ENCODE data around the gene CSGALNACT2. TPM values are rescaled to one million over a fixed set of nuclear protein-coding genes. Genes with fewer than 3 reads are reported as not detected.

Gene CSGALNACT2
- total and polyA plus RNA-seq, 7 experiments from 2014 or later: 19.0 to 57.5 (median 50.4) TPM

- ATAC-seq: no peak
- Mint-ChIP-seq H3K27me3 (no peaks in the 10 kb centered on the region), H3K4me1 (peaks cover 19 to 78% (median 21%) of the 10 kb centered on the region in 7 donors), H3K36me3 (no peaks in the 10 kb centered on the region), H3K9me3 (no peaks in the 10 kb centered on the region), H3K27ac (peak overlapping the region in 1 of 9 donors; percentile 25), H3K4me3 (no peak overlapping the region)
- H3K4me1 ChIP-seq (ENCODE audit: control insufficient read depth in 2 of 2, insufficient read depth in 2 of 2, low read length in 2 of 2): peaks cover 13 to 15% of the 10 kb centered on the region in 2 donors
- intact Hi-C loops (cut with micrococcal nuclease): loop anchor here (5.0 kb wide), 2 partner anchors 79 to 486 kb away; partner anchors contain the start of gene ZNF33B (in 1 of the 2)
- CTCF ChIA-PET: no interaction called here
- H3K27me3 ChIP-seq (ENCODE audit: control insufficient read depth in 2 of 2, insufficient read depth in 2 of 2, low read length in 2 of 2): no peaks in the 10 kb centered on the region
- H3K36me3 ChIP-seq (ENCODE audit: control insufficient read depth in 2 of 3, insufficient read depth in 3 of 3, low read length in 3 of 3): no peaks in the 10 kb centered on the region
- DNase-seq: peak in 1 of 9 donors; percentile 13
- POLR2A ChIA-PET: interaction anchor here (3.9 kb wide), 1 partner anchor 15 kb away, joined by 46 read pairs; the partner anchor contains the start of gene CSGALNACT2
- no peaks in the 10 kb centered on the region for H3K9me3 ChIP-seq (ENCODE audit: control insufficient read depth in 2 of 3, low read length in 3 of 3)
- no peak overlapping the region for H3K4me3 ChIP-seq (ENCODE audit: low read length)
- no peak overlapping the region for H3K27ac ChIP-seq (ENCODE audit: low read depth, low read length)
Measured at GRCh38 chr10:43123361-43124093, 14.7 kb upstream of the CSGALNACT2 start.

DNA sequence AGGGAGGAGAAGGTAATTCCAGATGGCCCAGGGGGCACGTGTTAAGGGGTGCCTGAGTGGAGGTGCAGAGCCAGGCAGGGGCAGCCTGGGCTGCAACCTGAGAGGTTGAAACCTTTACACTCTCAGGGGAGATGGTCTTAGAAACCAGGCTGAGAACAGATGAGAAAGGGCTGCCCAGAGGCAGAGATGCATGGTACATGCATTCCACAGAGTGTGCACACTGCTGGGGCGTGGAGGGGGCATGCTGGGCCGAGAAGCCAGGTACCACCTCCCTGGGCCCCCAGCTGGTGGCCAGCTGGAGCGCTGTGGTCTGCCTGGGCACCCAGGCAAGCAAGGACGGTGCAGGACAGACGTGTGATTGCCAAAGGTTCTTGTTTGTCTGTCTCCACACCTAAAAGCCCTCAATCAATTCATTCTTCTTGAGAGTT is 14.1 kb upstream of the CSGALNACT2 start:
- no peaks in the 10 kb centered on the region for H3K9me3 Mint-ChIP-seq
- H3K4me3 Mint-ChIP-seq: no peak overlapping the region
- no peaks in the 10 kb centered on the region for H3K36me3 Mint-ChIP-seq
- ChIA-PET POLR2A (no interaction called here), CTCF (no interaction called here)
- peak overlapping the region in 1 of 9 donors; percentile 25 for H3K27ac Mint-ChIP-seq
- no peak overlapping the region for H3K4me3 ChIP-seq (ENCODE audit: low read length)
- peaks cover 18 to 79% (median 21%) of the 10 kb centered on the region in 7 donors for H3K4me1 Mint-ChIP-seq
- ATAC-seq: no peak
- no peaks in the 10 kb centered on the region for H3K27me3 Mint-ChIP-seq
- H3K4me1 ChIP-seq (ENCODE audit: control insufficient read depth in 2 of 2, insufficient read depth in 2 of 2, low read length in 2 of 2): peaks cover 13 to 15% of the 10 kb centered on the region in 2 donors
- no peak overlapping the region for H3K27ac ChIP-seq (ENCODE audit: low read depth, low read length)
- peak in 1 of 9 donors; percentile 17 for DNase-seq
- H3K36me3 ChIP-seq (ENCODE audit: control insufficient read depth in 2 of 3, insufficient read depth in 3 of 3, low read length in 3 of 3): no peaks in the 10 kb centered on the region
- no peaks in the 10 kb centered on the region for H3K27me3 ChIP-seq (ENCODE audit: control insufficient read depth in 2 of 2, insufficient read depth in 2 of 2, low read length in 2 of 2)
- intact Hi-C loops (cut with micrococcal nuclease): loop anchor here (5.0 kb wide), 2 partner anchors 78 to 487 kb away; partner anchors contain the start of gene ZNF33B (in 1 of the 2)
- no peaks in the 10 kb centered on the region for H3K9me3 ChIP-seq (ENCODE audit: control insufficient read depth in 2 of 3, low read length in 3 of 3)

GRCh38 chr10:43124574-43125273 is 13.5 kb upstream of the CSGALNACT2 start:
- H3K4me1 Mint-ChIP-seq: peaks cover 18 to 83% (median 21%) of the 10 kb centered on the region in 7 donors
- no peaks in the 10 kb centered on the region for H3K9me3 Mint-ChIP-seq
- intact Hi-C loops (cut with micrococcal nuclease): loop anchor here (5.0 kb wide), 2 partner anchors 78 to 487 kb away; partner anchors contain the start of gene ZNF33B (in 1 of the 2)
- H3K4me1 ChIP-seq (ENCODE audit: control insufficient read depth in 2 of 2, insufficient read depth in 2 of 2, low read length in 2 of 2): peaks cover 13 to 15% of the 10 kb centered on the region in 2 donors
- H3K27me3 Mint-ChIP-seq: no peaks in the 10 kb centered on the region
- ChIA-PET POLR2A (no interaction called here), CTCF (no interaction called here)
- no peak overlapping the region for H3K27ac ChIP-seq (ENCODE audit: low read depth, low read length)
- H3K27me3 ChIP-seq (ENCODE audit: control insufficient read depth in 2 of 2, insufficient read depth in 2 of 2, low read length in 2 of 2): no peaks in the 10 kb centered on the region
- H3K9me3 ChIP-seq (ENCODE audit: control insufficient read depth in 2 of 3, low read length in 3 of 3): no peaks in the 10 kb centered on the region
- no peak for ATAC-seq
- no peak overlapping the region for H3K4me3 Mint-ChIP-seq
- H3K36me3 Mint-ChIP-seq: no peaks in the 10 kb centered on the region
- H3K27ac Mint-ChIP-seq: no peak overlapping the region
- H3K36me3 ChIP-seq (ENCODE audit: control insufficient read depth in 2 of 3, insufficient read depth in 3 of 3, low read length in 3 of 3): no peaks in the 10 kb centered on the region
- DNase-seq: peak in 1 of 9 donors; percentile 15
- H3K4me3 ChIP-seq (ENCODE audit: low read length): no peak overlapping the region

DNA sequence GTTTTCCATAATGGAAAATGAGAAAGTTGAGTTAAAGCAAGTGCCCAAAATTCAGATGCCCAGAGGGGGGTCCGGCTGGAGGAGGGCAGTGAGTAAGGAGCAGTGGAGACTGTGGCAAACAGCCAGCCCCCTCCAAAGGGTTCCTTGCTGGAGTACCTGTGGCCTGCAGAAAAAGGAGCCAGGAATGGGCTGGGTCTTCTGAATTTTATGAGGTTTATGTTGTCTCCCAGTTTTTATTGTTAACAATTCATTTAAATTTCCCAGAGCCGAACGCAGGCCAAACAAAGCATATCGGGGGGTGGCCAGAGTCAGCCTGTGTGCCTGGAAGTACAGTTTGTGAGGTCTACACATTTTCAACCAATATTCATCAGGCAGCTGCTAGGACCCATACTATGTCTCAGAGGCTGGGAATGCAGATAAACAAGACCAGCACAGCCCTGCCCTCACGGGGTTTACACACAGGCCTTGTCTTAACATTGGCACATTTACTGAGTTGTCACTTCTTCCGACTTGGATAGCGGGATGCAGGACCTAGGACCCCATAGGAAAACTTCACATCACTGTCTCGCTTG is 12.9 kb upstream of the CSGALNACT2 start:
- Mint-ChIP-seq H3K27ac (peak overlapping the region in 1 of 9 donors; percentile 46), H3K36me3 (no peaks in the 10 kb centered on the region), H3K4me1 (peaks cover 14 to 81% (median 20%) of the 10 kb centered on the region in 7 donors), H3K9me3 (no peaks in the 10 kb centered on the region), H3K27me3 (no peaks in the 10 kb centered on the region), H3K4me3 (no peak overlapping the region)
- H3K4me3 ChIP-seq (ENCODE audit: low read length): no peak overlapping the region
- no peaks in the 10 kb centered on the region for H3K36me3 ChIP-seq (ENCODE audit: control insufficient read depth in 2 of 3, insufficient read depth in 3 of 3, low read length in 3 of 3)
- no peak overlapping the region for H3K27ac ChIP-seq (ENCODE audit: low read depth, low read length)
- ChIA-PET POLR2A (no interaction called here), CTCF (no interaction called here)
- DNase-seq (peak in 1 of 9 donors; percentile 7), ATAC-seq (no peak)
- peaks cover 12% of the 10 kb centered on the region in 2 donors for H3K4me1 ChIP-seq (ENCODE audit: control insufficient read depth in 2 of 2, insufficient read depth in 2 of 2, low read length in 2 of 2)
- no peaks in the 10 kb centered on the region for H3K9me3 ChIP-seq (ENCODE audit: control insufficient read depth in 2 of 3, low read length in 3 of 3)
- intact Hi-C loops (cut with micrococcal nuclease): no loop called here
- H3K27me3 ChIP-seq (ENCODE audit: control insufficient read depth in 2 of 2, insufficient read depth in 2 of 2, low read length in 2 of 2): no peaks in the 10 kb centered on the region

DNA sequence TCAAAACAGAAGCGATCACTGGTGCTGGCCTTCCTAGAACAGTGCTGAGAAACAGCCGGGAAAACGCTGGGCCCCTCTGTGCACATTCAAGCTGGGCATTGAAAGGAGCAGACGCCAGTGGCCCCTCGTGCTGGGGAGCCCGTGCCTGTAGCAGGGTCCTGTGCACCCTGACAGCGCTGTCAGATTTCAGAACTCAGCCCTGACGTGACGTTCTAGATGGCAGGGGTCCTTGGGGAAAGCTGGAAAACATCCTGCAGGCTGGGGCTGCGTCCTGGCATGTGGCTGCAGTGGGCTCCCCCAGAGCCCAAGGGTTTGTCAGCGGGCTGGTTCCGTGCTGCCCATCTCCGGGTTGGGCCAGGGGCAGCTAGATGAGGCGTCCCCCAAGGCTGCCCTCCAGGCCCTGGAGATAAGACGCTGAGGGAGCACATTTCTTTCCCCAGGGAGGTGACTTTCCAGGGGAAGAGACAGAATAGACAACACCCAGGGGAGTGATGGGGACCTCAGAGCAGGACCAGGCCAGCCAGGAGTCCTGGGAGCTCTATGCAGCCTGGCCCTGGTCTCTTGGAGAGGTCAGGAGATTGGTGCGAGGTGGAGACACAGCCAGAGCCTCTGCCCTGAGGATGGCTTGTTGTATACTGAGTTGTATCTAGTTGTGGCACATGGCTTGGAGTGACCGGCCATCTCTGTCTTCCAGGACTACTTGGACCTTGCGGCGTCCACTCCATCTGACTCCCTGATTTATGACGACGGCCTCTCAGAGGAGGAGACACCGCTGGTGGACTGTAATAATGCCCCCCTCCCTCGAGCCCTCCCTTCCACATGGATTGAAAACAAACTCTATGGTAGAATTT is 12.1 kb upstream of the CSGALNACT2 start:
- H3K4me1 Mint-ChIP-seq: peaks cover 7 to 80% (median 12%) of the 10 kb centered on the region in 7 donors
- intact Hi-C loops (cut with micrococcal nuclease): no loop called here
- no peak overlapping the region for H3K4me3 ChIP-seq (ENCODE audit: low read length)
- no peaks in the 10 kb centered on the region for H3K36me3 ChIP-seq (ENCODE audit: control insufficient read depth in 2 of 3, insufficient read depth in 3 of 3, low read length in 3 of 3)
- H3K9me3 ChIP-seq (ENCODE audit: control insufficient read depth in 2 of 3, low read length in 3 of 3): no peaks in the 10 kb centered on the region
- H3K9me3 Mint-ChIP-seq: no peaks in the 10 kb centered on the region
- H3K27me3 Mint-ChIP-seq: no peaks in the 10 kb centered on the region
- no peaks in the 10 kb centered on the region for H3K36me3 Mint-ChIP-seq
- peak in 1 of 9 donors; percentile 15 for DNase-seq
- peak overlapping the region in 1 of 9 donors; percentile 92 for H3K27ac Mint-ChIP-seq
- ATAC-seq: no peak
- POLR2A ChIA-PET: no interaction called here
- no peak overlapping the region for H3K4me3 Mint-ChIP-seq
- no peak overlapping the region for H3K27ac ChIP-seq (ENCODE audit: low read depth, low read length)
- no peaks in the 10 kb centered on the region for H3K27me3 ChIP-seq (ENCODE audit: control insufficient read depth in 2 of 2, insufficient read depth in 2 of 2, low read length in 2 of 2)
- H3K4me1 ChIP-seq (ENCODE audit: control insufficient read depth in 2 of 2, insufficient read depth in 2 of 2, low read length in 2 of 2): peaks cover 5 to 6% of the 10 kb centered on the region in 2 donors
- CTCF ChIA-PET: no interaction called here
